HG03460 (cell line): ENCODE measurements around the gene SLC27A2.
"Not testable (repeated sequence)": the region's sequence is repeated elsewhere in the genome, so short reads cannot be mapped to it uniquely, and the experiment has no call there.

Experiments used
- ATAC-seq: cut with Tn5 transposase; IDR thresholded peaks from one replicate; pipeline ENCODE4 v1.9.1; 2021; ENCODE audit not compliant: unreplicated experiment

The SLC27A2 gene

DNA sequence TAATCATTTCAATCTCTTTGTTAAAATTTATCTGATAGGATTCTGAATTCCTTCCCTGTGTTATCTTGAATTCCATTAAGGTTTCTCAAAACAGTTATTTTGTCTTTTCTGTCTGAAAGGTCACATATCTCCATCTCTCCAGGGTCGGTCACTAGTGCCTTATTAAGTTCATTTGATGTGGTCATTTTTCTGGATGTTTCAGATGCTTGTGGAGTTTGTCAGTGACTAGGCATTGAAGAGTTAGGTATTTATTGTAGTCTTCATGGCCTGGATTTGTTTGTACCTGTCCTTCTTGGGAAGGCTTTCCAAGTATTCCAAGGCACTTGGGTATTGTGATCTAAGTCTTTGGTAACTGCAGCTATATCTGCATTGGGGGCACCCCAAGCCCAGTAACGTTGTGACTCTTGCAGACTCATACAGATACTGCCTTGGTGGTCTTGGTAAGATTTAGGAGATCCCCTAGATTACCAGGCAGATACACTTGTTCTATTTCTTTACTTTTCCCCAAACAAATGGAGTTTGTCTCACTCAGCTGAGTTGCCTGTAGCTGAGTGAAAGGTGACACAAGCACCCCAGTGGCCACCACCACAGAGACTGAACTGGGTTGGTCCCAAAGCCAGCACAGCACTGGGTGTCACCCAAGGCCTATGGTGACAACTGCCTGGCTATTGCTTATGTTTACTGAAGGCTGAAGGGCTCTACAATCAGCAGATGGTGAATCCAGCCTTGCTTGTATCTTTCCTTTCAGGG, 18.9 kb upstream of the SLC27A2 start:
- ATAC-seq: no peak

DNA sequence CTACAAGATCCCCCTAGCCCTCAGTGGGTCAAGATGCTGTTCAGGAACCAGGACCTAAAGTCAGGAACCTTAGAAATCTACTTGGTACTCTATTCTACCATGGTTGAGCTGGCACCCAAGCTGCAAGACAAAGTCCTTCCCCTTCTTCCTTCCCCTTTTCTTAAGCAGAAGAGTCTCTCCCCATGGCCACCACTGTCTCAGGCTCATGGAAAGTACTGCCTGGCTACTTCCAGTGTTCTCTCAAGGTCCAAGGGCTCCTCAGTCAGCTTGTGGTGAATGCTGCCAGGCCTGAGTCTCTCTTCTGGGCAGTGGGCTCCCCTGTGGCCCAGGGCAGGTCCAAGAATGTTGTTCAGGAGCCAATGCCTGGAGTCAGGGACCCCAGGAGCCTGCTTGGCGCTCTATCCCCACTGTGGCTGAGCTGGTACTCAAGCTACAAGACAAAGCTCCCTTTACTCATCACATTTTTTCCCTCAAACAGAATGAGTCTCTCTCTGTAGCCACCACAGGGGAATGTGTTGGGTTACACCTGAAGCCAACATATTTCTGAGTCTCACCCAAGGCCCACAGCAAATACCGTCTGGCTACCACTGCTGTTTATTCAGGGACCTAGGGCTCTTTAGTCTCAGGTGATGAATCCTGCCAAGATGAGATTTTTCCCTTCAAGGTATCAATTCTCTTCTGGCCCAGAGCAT, 18.1 kb upstream of the SLC27A2 start:
- no peak for ATAC-seq

DNA sequence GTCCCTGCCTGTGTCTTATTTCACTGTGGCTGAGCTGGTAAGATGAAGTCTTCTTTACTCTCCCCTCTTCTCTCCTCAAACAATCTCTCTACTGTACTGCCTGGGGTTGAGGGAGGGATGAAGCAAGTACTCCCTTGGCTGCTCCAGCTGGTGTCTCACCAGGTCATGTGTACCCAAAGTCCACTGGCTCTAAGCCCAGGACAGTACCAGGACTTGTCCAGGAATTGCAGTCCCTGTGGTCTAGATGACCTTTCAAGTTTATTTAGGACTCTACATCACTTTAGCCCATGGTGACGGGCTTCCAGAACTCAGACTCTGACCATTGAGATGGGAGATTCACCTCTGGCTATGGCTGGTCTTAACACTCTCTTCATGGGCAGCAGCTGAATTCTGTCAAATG, 17.5 kb upstream of the SLC27A2 start:
- ATAC-seq: no peak

DNA sequence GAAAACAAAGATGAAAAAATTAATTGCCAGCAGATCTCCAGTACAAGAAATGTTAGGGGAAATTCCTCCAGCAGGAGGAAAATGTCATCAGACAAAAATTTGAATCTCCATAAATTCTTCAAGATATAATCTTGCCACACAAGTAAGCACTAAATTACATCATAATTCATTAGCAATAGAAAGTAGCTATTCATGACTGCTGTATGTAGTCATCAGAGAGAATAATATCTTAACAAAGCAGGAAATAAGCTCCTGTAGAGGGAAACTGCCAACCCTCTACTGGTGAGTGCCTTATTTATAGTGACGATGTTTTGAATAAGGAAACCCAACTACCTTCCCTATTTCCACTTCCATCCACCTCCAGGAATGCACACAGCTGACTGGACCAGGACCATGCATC, 15.8 kb upstream of the SLC27A2 start:
- no peak for ATAC-seq

DNA sequence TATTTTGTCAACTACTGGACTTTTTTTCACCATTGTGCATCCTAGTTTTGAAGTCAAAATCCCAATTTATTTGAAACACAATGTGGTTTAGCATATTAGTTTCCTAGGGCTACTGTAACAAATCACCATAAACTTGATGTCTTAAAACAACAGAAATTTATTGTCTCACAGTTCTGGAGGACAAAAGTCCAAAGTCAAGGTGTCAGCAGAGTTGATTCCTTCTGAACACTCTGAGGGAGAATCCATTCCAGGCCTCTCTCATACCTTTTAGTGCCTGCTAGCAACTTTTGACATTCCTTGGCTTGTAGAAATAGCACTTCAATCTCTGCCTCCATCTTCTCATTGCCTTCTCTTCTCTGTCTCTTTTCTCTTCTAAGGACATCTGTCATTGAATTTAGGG, 14.9 kb upstream of the SLC27A2 start:
- no peak for ATAC-seq

DNA sequence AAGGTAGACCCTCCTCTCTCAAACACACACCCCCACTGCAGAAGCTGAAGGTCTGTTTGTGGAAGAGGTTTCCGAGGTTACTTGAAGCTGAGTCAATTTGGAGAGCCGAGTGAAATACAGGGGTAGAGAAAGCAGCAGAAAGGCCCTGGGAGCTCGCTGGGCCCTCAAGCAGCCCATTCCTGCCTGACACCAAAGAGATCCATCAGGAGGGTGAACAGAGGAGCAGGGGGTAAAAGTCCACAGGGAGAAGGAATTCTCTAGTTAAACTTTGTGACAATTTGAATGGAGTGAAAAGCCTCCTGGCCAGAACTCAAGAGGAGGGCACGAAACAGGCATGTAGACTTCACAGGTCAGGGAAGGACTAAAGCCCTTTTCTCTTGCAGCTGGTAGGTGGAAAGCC, 13.6 kb upstream of the SLC27A2 start:
- ATAC-seq: no peak

DNA sequence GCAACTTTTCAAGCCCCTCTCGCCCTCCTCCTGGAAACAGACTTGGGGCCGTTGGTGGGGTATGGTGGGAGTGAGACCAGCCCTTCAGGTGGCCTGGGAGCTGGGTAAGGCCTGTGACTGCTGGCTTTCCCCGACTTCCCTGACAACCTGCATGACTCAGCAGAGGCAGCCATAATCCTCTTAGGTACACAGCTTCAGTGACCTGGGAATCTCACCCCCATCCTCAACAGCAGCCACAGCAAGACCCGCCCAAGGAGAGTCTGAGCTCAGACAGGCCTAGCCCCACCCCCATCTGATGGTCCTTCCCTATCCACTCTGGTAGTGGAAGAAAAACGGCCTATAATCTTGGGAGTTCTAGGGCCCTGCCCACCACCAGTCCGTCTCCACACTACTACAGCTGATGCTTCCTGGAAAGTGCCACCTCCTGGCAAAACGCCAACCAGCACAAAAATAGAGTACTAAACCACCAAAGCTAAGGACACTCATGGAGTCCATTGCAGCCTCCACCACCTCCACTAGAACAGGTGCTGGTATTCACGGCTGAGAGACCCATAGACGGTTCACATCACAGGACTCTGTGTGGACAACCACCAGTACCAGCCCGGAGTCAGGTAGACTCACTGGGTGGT, 13.1 kb upstream of the SLC27A2 start:
- no peak for ATAC-seq

DNA sequence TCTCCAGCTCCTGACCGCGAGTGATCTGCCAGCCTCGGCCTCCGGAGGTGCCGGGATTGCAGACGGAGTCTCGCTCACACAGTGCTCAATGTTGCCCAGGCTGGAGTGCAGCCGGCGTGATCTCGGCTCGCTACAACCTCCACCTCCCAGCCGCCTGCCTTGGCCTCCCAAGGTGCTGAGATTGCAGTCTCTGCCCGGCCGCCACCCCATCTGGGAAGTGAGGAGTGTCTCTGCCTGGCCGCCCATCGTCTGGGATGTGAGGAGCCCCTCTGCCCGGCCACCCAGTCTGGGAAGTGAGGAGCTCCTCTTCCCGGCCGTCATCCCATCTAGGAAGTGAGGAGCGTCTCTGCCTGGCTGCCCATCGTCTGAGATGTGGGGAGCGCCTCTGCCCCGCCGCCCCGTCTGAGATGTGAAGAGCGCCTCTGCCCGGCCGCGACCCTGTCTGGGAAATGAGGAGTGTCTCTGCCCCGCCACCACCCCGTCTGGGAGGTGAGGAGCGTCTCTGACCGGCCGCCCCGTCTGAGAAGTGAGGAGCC, 9.6 kb upstream of the SLC27A2 start:
- ATAC-seq: not testable (repeated sequence)

DNA sequence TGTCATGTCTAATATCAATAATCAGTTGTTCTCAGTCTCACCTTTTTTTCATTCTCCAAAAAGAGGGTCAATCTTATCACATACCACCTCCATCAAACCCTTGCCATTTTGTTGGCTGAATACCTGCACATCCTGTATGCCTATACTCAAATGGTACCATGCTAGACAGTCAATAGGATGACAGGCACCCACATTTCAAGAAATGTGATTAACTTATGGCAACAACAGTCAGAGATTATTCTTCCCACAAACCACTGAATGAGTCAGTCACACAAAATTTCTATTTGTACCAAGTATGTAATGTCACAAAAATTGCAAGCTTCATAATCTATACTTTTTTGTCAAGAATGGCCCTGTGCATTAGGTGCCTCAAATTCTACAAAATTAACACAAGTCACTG, 5.1 kb upstream of the SLC27A2 start:
- ATAC-seq: no peak

DNA sequence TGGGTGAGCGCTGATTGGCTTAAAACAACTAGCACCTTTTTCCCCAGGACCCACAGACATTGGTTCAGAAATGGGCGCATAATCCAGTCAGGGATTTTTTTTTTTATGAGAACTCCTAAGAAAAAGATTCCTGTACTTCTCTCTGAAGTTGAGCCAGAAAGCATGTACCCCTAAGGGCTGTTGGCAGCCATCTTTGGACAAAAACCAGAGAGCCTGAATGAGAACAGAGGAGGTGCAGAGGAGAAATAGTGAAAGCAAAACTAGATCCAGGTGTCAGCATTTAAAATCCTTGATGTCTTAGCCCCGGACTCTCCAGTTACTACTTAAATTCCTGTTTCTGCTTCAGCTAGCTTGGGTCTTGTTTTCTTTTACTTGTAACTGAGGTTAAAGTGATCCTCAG, 1.9 kb upstream of the SLC27A2 start:
- ATAC-seq: no peak

DNA sequence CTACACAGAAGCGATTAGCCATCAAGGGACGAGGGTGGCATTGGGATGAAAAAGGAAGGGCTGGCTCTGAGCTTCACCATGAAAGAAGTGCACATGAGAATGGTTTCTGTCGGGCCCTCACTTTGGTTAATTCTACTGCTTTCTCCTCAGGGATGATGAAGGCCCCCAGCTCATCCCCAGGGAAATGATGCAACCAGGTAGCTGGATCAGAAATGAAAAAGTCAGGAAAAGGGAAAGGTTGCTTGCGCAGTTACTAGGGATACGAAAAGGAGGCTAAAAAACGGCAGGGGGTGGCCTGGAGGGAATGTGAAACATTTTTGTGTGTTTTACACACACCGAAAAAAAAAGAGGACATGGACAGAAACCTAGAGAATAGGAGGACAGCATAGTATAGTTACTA, 1.4 kb upstream of the SLC27A2 start:
- ATAC-seq: no peak

DNA sequence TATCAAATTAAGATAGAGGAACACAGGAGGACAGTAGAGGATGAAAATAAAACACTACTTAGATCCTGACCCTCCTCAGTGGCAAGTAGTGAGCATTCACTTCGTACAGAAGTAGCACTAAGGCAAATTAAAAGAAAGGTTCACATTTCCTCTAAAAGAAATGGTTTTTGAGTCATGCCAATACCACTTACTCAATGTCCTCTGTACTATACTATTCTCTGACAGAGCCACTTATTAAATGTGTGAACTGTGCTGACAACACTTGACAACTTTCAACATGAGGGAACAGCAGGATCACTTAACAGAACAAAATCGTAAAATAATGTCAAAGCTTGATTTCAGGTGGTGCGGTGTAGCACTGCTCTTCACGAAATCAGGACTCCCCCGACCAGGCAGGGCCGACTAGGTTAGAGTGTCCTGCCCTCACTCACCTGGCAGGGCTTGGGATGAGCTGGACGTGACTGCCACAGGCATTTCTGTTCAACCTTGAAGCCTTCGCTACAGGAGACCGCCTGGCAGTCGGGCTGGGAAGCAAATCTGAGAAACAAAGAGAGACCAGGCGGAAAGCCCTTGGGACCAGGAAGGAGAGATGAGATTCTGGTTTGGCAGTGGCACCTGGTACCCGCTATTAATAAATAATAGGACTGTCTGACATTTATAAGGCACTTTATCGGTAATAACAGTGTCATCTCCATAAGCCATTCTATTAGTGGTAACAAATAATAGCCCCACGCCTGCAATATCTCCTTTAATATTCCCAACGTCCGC, 611 bp upstream of the SLC27A2 start:
- ATAC-seq: no peak

DNA sequence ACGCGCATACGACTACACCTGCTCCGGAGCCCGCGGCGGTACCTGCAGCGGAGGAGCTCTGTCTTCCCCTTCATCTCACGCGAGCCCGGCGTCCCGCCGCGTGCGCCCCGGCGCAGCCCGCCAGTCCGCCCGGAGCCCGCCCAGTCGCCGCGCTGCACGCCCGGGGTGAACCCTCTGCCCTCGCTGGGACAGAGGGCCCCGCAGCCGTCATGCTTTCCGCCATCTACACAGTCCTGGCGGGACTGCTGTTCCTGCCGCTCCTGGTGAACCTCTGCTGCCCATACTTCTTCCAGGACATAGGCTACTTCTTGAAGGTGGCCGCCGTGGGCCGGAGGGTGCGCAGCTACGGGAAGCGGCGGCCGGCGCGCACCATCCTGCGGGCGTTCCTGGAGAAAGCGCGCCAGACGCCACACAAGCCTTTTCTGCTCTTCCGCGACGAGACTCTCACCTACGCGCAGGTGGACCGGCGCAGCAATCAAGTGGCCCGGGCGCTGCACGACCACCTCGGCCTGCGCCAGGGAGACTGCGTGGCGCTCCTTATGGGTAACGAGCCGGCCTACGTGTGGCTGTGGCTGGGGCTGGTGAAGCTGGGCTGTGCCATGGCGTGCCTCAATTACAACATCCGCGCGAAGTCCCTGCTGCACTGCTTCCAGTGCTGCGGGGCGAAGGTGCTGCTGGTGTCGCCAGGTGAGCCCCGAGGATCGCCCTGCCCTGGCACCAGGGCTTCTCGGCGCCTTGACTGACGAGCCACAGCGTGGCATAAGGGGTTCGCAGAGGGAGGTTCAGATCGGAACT, 420 bp downstream of the SLC27A2 start:
- ATAC-seq: peak; percentile 48

DNA sequence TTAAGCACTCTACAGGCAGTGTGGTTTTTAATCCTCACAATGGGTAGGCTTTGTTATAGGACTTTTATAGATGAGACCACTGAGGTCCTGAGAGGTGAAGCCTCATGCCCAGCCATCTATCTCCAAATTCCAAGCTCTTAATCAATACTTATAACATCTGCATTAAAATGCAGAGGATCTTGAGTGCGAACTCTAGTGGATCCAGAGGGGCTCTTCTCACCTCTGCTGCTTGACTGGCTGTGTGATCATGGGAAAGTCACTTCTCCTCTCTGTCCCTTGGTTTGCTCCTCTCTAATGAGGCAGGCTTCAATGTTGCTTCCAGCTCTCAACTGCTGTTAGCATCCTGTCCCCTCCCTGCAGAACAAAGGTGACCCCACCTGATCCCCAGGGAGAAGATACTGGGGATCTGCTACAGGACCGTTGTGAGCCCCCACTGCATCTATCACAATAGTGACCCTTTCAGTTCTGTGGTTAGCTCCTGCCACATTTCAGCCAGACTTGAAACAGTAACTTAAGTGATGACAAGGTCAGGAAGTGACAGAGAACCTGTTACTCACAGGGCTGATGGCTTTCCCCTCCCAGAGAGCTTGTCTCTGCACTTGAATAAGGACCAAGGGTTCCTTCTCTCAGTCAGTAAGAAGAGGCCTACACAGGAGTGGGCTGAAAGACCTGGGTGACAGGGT, 1.3 kb downstream of the SLC27A2 start:
- ATAC-seq: no peak

DNA sequence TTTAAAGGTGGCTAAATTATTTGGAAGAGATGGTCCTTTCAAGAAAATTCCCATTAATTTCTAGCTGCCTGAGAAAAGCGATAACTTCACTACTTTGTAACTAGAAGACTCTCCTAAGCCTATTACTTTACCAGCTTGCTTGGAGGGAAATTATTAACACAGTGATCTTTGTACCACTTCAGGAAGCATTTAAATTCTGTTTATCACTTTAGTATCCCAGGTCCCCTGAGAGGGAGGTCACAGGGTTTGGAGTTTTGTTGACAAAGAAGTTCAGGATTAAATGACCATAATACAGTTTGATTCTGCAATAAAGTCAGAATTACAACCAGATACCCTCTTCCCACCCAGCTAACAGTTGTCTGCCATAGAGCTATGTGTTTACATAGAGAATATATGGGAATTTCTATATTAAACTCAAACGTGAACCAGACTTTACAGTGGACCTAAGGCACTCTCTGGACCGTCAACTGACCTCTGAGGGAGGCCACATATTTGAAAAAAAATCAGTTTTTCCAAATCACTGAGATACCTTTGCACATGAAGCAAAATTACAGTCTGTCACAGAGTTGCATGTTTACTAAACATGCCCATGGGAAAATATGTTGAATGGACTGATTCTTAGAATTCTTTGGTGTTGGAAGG, 3.0 kb downstream of the SLC27A2 start:
- ATAC-seq: no peak

DNA sequence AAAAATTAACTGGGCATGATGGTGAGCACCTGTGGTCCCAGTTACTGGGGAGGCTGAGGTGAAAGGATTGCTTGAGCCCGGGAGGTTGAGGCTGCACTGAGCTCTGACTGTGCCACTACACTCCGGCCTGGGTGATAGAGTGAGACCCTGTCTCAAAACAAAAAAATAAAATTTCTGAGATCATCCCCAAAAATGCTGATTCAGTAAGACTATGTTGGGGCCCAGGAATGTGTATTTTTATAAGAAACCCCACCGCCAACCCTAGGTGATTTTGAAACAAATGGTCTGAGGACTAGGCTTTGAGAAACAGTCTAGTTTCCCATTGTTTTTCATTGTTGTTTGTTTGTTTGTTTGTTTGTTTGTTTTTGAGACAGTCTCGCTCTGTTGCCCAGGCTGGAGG, 4.1 kb downstream of the SLC27A2 start:
- no peak for ATAC-seq

DNA sequence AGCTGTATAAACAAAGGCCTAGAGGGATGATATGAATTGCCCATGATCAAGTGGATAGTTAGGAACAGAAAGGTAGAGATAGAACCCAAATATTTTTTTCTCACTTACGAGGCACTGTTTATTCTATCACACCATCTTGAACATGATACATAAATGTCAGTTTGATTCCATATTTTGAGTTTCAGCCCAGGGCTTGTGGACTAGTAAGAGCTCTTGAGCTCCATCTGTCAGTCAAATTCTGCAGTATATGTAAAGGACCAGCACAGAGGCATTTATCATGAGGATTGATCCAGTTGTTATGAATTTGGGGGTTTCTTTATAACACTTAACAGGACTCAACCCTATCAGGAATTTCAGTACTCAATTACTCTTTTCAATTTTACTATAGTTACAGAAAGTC, 4.8 kb downstream of the SLC27A2 start:
- ATAC-seq: no peak

DNA sequence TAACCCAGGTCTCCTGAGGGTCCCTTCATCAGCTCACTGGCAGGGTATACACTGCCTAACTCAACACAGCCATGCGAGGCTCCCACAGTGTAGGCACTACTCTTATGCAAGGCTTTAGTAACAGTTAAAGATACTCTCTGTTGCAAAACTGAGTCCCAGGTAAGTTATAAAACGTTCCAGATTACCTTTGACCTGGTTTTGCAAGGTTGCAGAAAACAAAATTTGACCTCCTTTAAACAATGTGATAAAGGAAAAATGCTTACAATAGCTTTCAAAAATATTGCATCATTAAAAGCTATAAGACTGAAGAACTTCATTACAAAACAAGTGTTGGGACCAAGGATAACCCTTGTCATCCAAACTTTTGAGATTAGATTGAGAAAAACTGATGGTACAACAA, 5.5 kb downstream of the SLC27A2 start:
- no peak for ATAC-seq

DNA sequence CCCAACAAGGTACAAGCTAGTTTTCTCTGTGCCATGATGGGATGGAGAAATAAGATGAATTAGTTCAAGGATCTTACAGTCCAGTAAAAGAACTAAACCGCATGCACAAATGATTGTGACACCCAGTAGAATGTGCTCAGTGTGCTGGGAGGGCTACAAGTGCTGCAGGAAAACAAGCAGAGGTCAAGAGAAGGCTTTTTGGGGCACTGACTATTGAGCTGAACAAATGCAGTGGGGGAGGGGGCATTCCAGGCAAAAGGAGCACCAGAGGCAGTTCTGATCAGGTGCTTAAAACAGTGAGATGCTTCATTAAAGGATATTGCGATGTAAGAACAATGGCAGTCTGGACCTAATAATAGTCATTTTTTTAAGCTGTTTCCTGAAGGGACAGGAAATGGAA, 6.0 kb downstream of the SLC27A2 start:
- no peak for ATAC-seq
